Mesothelial cell of epicardium (in vitro differentiated cells): Measurements from ENCODE around the gene M1AP. TPM values are rescaled to one million over a fixed set of nuclear protein-coding genes. Genes with fewer than 3 reads are reported as not detected.
A peak's percentile ranks its signal among the peaks of the same experiment; 100 is the strongest.

Experiments used
- DNase-seq, 2 experiments: peaks; one replicate each; pipeline ENCODE4 v3.0.0; 2021; ENCODE audit warnings: low spot score in 2 of 2; ENCODE audit not compliant: unreplicated experiment in 2 of 2
- H3K27ac Mint-ChIP-seq: 2 replicates; pipeline ENCODE4 v1.8.0; 2021; ENCODE audit warnings: mixed read lengths
- H3K27me3 Mint-ChIP-seq: 2 replicates; pipeline ENCODE4 v1.8.0; 2021; ENCODE audit warnings: low read depth, mixed read lengths
- H3K36me3 Mint-ChIP-seq: 2 replicates; pipeline ENCODE4 v1.8.0; 2021; ENCODE audit warnings: mixed read lengths
- H3K4me1 Mint-ChIP-seq: 2 replicates; pipeline ENCODE4 v1.8.0; 2021; ENCODE audit warnings: mixed read lengths
- H3K4me3 Mint-ChIP-seq: 2 replicates; pipeline ENCODE4 v1.8.0; 2021; ENCODE audit warnings: mild to moderate bottlenecking, moderate library complexity, mixed read lengths
- H3K9me3 Mint-ChIP-seq: 2 replicates; pipeline ENCODE4 v1.8.0; 2021; ENCODE audit warnings: mixed read lengths
- CTCF ChIP-seq: fragments of 200-600 bp; sonication (generic); IDR thresholded peaks from one replicate; pipeline ENCODE4 v1.5.0; 2021; ENCODE audit warnings: antibody characterized with exemption; ENCODE audit not compliant: unreplicated experiment
- total RNA-seq: library from RNA; stranded (reverse); gene quantifications from 3 replicates; pipeline ENCODE4 v1.2.1, GENCODE V29; 2021

M1AP gene
- total RNA-seq, 1 donor from 2014 or later, result 7.4 TPM

- TF ChIP-seq CTCF, result no peak
- H3K4me1 Mint-ChIP-seq, result no peaks in the 10 kb centered on the region
Measured at GRCh38 chr2:74693213-74693612, 45.1 kb upstream of the M1AP start.

GRCh38 chr2:74691929-74692328 is 43.8 kb upstream of the M1AP start:
- Mint-ChIP-seq H3K9me3 (no peaks in the 10 kb centered on the region), H3K4me3 (no peak overlapping the region), H3K4me1 (no peaks in the 10 kb centered on the region), H3K27me3 (peaks cover 36% of the 10 kb centered on the region), H3K36me3 (no peaks in the 10 kb centered on the region), H3K27ac (no peak overlapping the region)
- DNase-seq, result no peak
- TF ChIP-seq CTCF, result no peak

More at GRCh38 chr2:74693213-74693612, 45.1 kb upstream of the M1AP start:
- Mint-ChIP-seq H3K9me3 (no peaks in the 10 kb centered on the region), H3K4me3 (no peak overlapping the region), H3K36me3 (no peaks in the 10 kb centered on the region), H3K27ac (no peak overlapping the region), H3K27me3 (peaks cover 30% of the 10 kb centered on the region)
- DNase-seq, result no peak

GRCh38 chr2:74690571-74690970 is 42.4 kb upstream of the M1AP start:
- Mint-ChIP-seq H3K36me3 (no peaks in the 10 kb centered on the region), H3K27me3 (peaks cover 40% of the 10 kb centered on the region), H3K27ac (no peak overlapping the region), H3K4me1 (no peaks in the 10 kb centered on the region), H3K9me3 (peaks cover 3% of the 10 kb centered on the region), H3K4me3 (no peak overlapping the region)
- no peak for DNase-seq
- TF ChIP-seq CTCF, result peak; percentile 42

GRCh38 chr2:74689671-74690070 is 41.5 kb upstream of the M1AP start:
- no peak for TF ChIP-seq CTCF
- H3K9me3 Mint-ChIP-seq, result peaks cover 5% of the 10 kb centered on the region

GRCh38 chr2:74688881-74689280 is 40.8 kb upstream of the M1AP start:
- Mint-ChIP-seq H3K27ac (no peak overlapping the region), H3K4me3 (no peak overlapping the region), H3K36me3 (no peaks in the 10 kb centered on the region), H3K9me3 (peaks cover 5% of the 10 kb centered on the region), H3K4me1 (no peaks in the 10 kb centered on the region), H3K27me3 (peaks cover 26% of the 10 kb centered on the region)
- DNase-seq, result no peak
- TF ChIP-seq CTCF, result no peak

More at GRCh38 chr2:74689671-74690070, 41.5 kb upstream of the M1AP start:
- Mint-ChIP-seq H3K4me3 (no peak overlapping the region), H3K36me3 (no peaks in the 10 kb centered on the region), H3K4me1 (no peaks in the 10 kb centered on the region), H3K27ac (no peak overlapping the region), H3K27me3 (peaks cover 34% of the 10 kb centered on the region)
- DNase-seq, result no peak

- H3K9me3 Mint-ChIP-seq, result peaks cover 5% of the 10 kb centered on the region
- no peak for DNase-seq
- peaks cover 10% of the 10 kb centered on the region for H3K36me3 Mint-ChIP-seq
- TF ChIP-seq CTCF, result no peak
- no peak overlapping the region for H3K4me3 Mint-ChIP-seq
- peaks cover 15% of the 10 kb centered on the region for H3K27me3 Mint-ChIP-seq
- no peaks in the 10 kb centered on the region for H3K4me1 Mint-ChIP-seq
- H3K27ac Mint-ChIP-seq, result no peak overlapping the region
Measured at GRCh38 chr2:74685408-74685807, 37.3 kb upstream of the M1AP start.
